Vagina (tissue), 2 donors: Measurements from ENCODE around the gene CYLC2. TPM values are rescaled to one million over a fixed set of nuclear protein-coding genes. Genes with fewer than 3 reads are reported as not detected.

Experiments used
- DNase-seq, 2 donors: peaks; one replicate each; pipeline ENCODE4 v3.0.0-alpha.2; 2017; ENCODE audit errors: extremely low spot score in 2 of 2
- H3K27ac ChIP-seq: fragments of 200-600 bp; sonication (generic); one replicate; pipeline ENCODE4 v1.5.1; 2019
- H3K27me3 ChIP-seq: fragments of 200-600 bp; sonication (generic); one replicate; pipeline ENCODE4 v1.5.1; 2019
- H3K36me3 ChIP-seq, 2 donors: fragments of 200-600 bp; sonication (generic); one replicate each; pipeline ENCODE4 v1.5.1; 2017 to 2019
- H3K4me1 ChIP-seq: fragments of 200-600 bp; sonication (generic); one replicate; pipeline ENCODE4 v1.5.1; 2019
- H3K4me3 ChIP-seq, 2 donors: fragments of 200-600 bp; sonication (generic); 1 replicate in 1 of 2; 2 replicates in 1 of 2; pipeline ENCODE4 v1.5.1; 2016 to 2019
- H3K9me3 ChIP-seq: fragments of 200-600 bp; sonication (generic); one replicate; pipeline ENCODE4 v1.5.1; 2019
- CTCF ChIP-seq, 3 experiments: fragments of 450-650 bp in 2 of 3; fragments of 200-600 bp in 1 of 3; sonication (generic) in 1 of 3; IDR thresholded peaks; one replicate each; pipeline ENCODE4 v1.5.1; 2017 to 2019; ENCODE audit warnings: antibody characterized with exemption in 3 of 3, mild to moderate bottlenecking in 2 of 3, moderate library complexity in 2 of 3
- POLR2A ChIP-seq, 2 donors: fragments of 450-650 bp; IDR thresholded peaks; one replicate each; pipeline ENCODE4 v1.6.1; 2017; ENCODE audit warnings: antibody characterized with exemption in 2 of 2, mild to moderate bottlenecking in 2 of 2, moderate library complexity in 2 of 2
- POLR2AphosphoS5 ChIP-seq, 2 donors: sonication (generic); formaldehyde crosslinking; IDR thresholded peaks; one replicate each; pipeline ENCODE4 v1.9.0; 2017; ENCODE audit warnings: antibody characterized with exemption in 2 of 2, mild to moderate bottlenecking in 2 of 2, low read depth in 1 of 2; ENCODE audit not compliant: insufficient read depth in 1 of 2
- intact Hi-C: fragments of 100-400 bp; cut with DNase I; formaldehyde crosslinking; loops from one replicate; pipeline ENCODE4 v1.15.1; 2023
- total RNA-seq: library from RNA; depleted of rRNA; stranded (reverse); fragments of >200 nt; gene quantifications from one replicate; pipeline ENCODE4 v1.2.3, GENCODE V29; 2016

Gene CYLC2
- total RNA-seq, 1 donor from 2014 or later = not detected

- H3K9me3 ChIP-seq = no peaks in the 10 kb centered on the region
- no peaks in the 10 kb centered on the region for H3K27me3 ChIP-seq
- H3K36me3 ChIP-seq = no peaks in the 10 kb centered on the region
- no peak overlapping the region for H3K27ac ChIP-seq
- TF ChIP-seq POLR2AphosphoS5 (IDR thresholded peaks at IDR 0.05; ENCODE audit: insufficient read depth in 1 of 2, low read depth in 1 of 2) (no peak), POLR2A (IDR thresholded peaks at IDR 0.05) (no peak), CTCF (IDR thresholded peaks at IDR 0.05) (no peak)
- intact Hi-C loops = no loop called here
- no peak overlapping the region for H3K4me3 ChIP-seq
- no peak for DNase-seq
- no peaks in the 10 kb centered on the region for H3K4me1 ChIP-seq
Observed at GRCh38 chr9:102974530-102974929, 20.6 kb upstream of the CYLC2 start.

- Histone ChIP-seq H3K27me3 (no peaks in the 10 kb centered on the region), H3K9me3 (no peaks in the 10 kb centered on the region), H3K4me1 (no peaks in the 10 kb centered on the region), H3K36me3 (no peaks in the 10 kb centered on the region), H3K27ac (no peak overlapping the region), H3K4me3 (no peak overlapping the region)
- intact Hi-C loops = no loop called here
- DNase-seq = no peak
- TF ChIP-seq CTCF (IDR thresholded peaks at IDR 0.05) (no peak), POLR2A (IDR thresholded peaks at IDR 0.05) (no peak), POLR2AphosphoS5 (IDR thresholded peaks at IDR 0.05; ENCODE audit: insufficient read depth in 1 of 2, low read depth in 1 of 2) (no peak)
Observed at GRCh38 chr9:102975251-102975650, 19.9 kb upstream of the CYLC2 start.

GRCh38 chr9:102985162-102985895 is 9.8 kb upstream of the CYLC2 start:
- TF ChIP-seq POLR2A (IDR thresholded peaks at IDR 0.05) (no peak), CTCF (IDR thresholded peaks at IDR 0.05) (no peak), POLR2AphosphoS5 (IDR thresholded peaks at IDR 0.05; ENCODE audit: insufficient read depth in 1 of 2, low read depth in 1 of 2) (no peak)
- Histone ChIP-seq H3K27ac (no peak overlapping the region), H3K9me3 (no peaks in the 10 kb centered on the region), H3K36me3 (no peaks in the 10 kb centered on the region), H3K4me1 (no peaks in the 10 kb centered on the region), H3K27me3 (no peaks in the 10 kb centered on the region), H3K4me3 (no peak overlapping the region)
- intact Hi-C loops = no loop called here
- DNase-seq = no peak

GRCh38 chr9:102986425-102986824 is 8.7 kb upstream of the CYLC2 start:
- no peaks in the 10 kb centered on the region for H3K36me3 ChIP-seq
- H3K27me3 ChIP-seq = no peaks in the 10 kb centered on the region
- no peak for TF ChIP-seq CTCF (IDR thresholded peaks at IDR 0.05)
- TF ChIP-seq POLR2A (IDR thresholded peaks at IDR 0.05) = no peak
- TF ChIP-seq POLR2AphosphoS5 (IDR thresholded peaks at IDR 0.05; ENCODE audit: insufficient read depth in 1 of 2, low read depth in 1 of 2) = no peak
- intact Hi-C loops = no loop called here
- H3K4me3 ChIP-seq = no peak overlapping the region
- DNase-seq = no peak
- H3K27ac ChIP-seq = no peak overlapping the region
- no peaks in the 10 kb centered on the region for H3K9me3 ChIP-seq
- H3K4me1 ChIP-seq = no peaks in the 10 kb centered on the region

GRCh38 chr9:103003689-103004088 is 8.6 kb downstream of the CYLC2 start:
- H3K4me1 ChIP-seq = no peaks in the 10 kb centered on the region
- intact Hi-C loops = no loop called here
- no peaks in the 10 kb centered on the region for H3K36me3 ChIP-seq
- H3K4me3 ChIP-seq = no peak overlapping the region
- TF ChIP-seq POLR2A (IDR thresholded peaks at IDR 0.05) = no peak
- TF ChIP-seq POLR2AphosphoS5 (IDR thresholded peaks at IDR 0.05; ENCODE audit: insufficient read depth in 1 of 2, low read depth in 1 of 2) = no peak
- no peak for TF ChIP-seq CTCF (IDR thresholded peaks at IDR 0.05)
- no peaks in the 10 kb centered on the region for H3K27me3 ChIP-seq
- DNase-seq = no peak
- H3K9me3 ChIP-seq = no peaks in the 10 kb centered on the region
- no peak overlapping the region for H3K27ac ChIP-seq
